GM23338 (cell line): ENCODE data around the gene CTNNA3. TPM values are rescaled to one million over a fixed set of nuclear protein-coding genes. Genes with fewer than 3 reads are reported as not detected.

Experiments used
- ATAC-seq: fragments of 200-7000 bp; cut with Tn5 transposase; 3 replicates; pipeline ENCODE4 v1.9.1; 2020
- DNase-seq: peaks from one replicate; pipeline ENCODE4 v3.0.0-alpha.2; 2015; ENCODE audit warnings: low spot score
- H2AFZ ChIP-seq: fragments of 200-600 bp; sonication (generic); 2 replicates; pipeline ENCODE4 v1.8.0; 2016; ENCODE audit warnings: antibody characterized with exemption, mild to moderate bottlenecking, moderate library complexity
- H3F3A ChIP-seq: fragments of 200-600 bp; sonication (generic); replicated peaks from 2 replicates; pipeline ENCODE4 v1.8.0; 2017; ENCODE audit warnings: antibody characterized with exemption, mixed run types, low read depth
- H3K27ac ChIP-seq: fragments of 200-600 bp; sonication (generic); 2 replicates; pipeline ENCODE4 v1.6.1; 2016; ENCODE audit warnings: low read depth
- H3K27me3 ChIP-seq: fragments of 200-600 bp; sonication (generic); 2 replicates; pipeline ENCODE4 v1.8.0; 2016; ENCODE audit warnings: mild to moderate bottlenecking, mixed run types, moderate library complexity; ENCODE audit not compliant: insufficient read depth
- H3K36me3 ChIP-seq: fragments of 200-600 bp; sonication (generic); 2 replicates; pipeline ENCODE4 v1.8.0; 2016; ENCODE audit warnings: mild to moderate bottlenecking; ENCODE audit not compliant: insufficient read depth
- H3K4me1 ChIP-seq: fragments of 200-600 bp; sonication (generic); 2 replicates; pipeline ENCODE4 v1.8.0; 2016; ENCODE audit warnings: mild to moderate bottlenecking, moderate library complexity; ENCODE audit not compliant: insufficient read depth
- H3K4me2 ChIP-seq: fragments of 200-600 bp; sonication (generic); 2 replicates; pipeline ENCODE4 v1.7.1; 2017; ENCODE audit warnings: mixed run types
- H3K4me3 ChIP-seq: fragments of 200-600 bp; sonication (generic); 2 replicates; pipeline ENCODE4 v1.6.1; 2016; ENCODE audit warnings: mixed run types
- H3K79me2 ChIP-seq: fragments of 200-600 bp; sonication (generic); replicated peaks from 2 replicates; pipeline ENCODE4 v1.8.0; 2017; ENCODE audit warnings: mild to moderate bottlenecking; ENCODE audit not compliant: insufficient read depth
- H3K9me2 ChIP-seq: fragments of 200-600 bp; sonication (generic); 2 replicates; pipeline ENCODE4 v1.8.0; 2017; ENCODE audit not compliant: insufficient read depth
- H4K20me1 ChIP-seq: fragments of 200-600 bp; sonication (generic); replicated peaks from 2 replicates; pipeline ENCODE4 v1.8.0; 2017; ENCODE audit warnings: mild to moderate bottlenecking; ENCODE audit not compliant: insufficient read depth
- H3K27ac Mint-ChIP-seq: 2 replicates; pipeline ENCODE4 v1.8.0; 2020; ENCODE audit warnings: inconsistent platforms, mild to moderate bottlenecking, moderate library complexity, mixed read lengths
- H3K27me3 Mint-ChIP-seq: 3 replicates; pipeline ENCODE4 v1.8.0; 2022; ENCODE audit warnings: low read depth, mild to moderate bottlenecking, moderate library complexity, mixed read lengths, inconsistent platforms; ENCODE audit not compliant: insufficient read depth, poor library complexity
- H3K36me3 Mint-ChIP-seq: 3 replicates; pipeline ENCODE4 v1.8.0; 2021; ENCODE audit warnings: low read depth, mild to moderate bottlenecking, inconsistent platforms, moderate library complexity, mixed read lengths
- H3K4me1 Mint-ChIP-seq: 3 replicates; pipeline ENCODE4 v1.8.0; 2020; ENCODE audit warnings: mild to moderate bottlenecking, inconsistent platforms, mixed read lengths
- H3K4me3 Mint-ChIP-seq: 3 replicates; pipeline ENCODE4 v1.8.0; 2021; ENCODE audit warnings: moderate library complexity, mild to moderate bottlenecking, inconsistent platforms, mixed read lengths
- H3K9me3 Mint-ChIP-seq: 3 replicates; pipeline ENCODE4 v1.8.0; 2020; ENCODE audit warnings: moderate library complexity, mild to moderate bottlenecking, inconsistent platforms, mixed read lengths
- CREB1 ChIP-seq: fragments of 250-450 bp; sonication (Bioruptor Pico); IDR thresholded peaks from 2 replicates; pipeline ENCODE4 v1.5.0; 2020; ENCODE audit warnings: low read depth, mild to moderate bottlenecking, moderate library complexity
- CTCF ChIP-seq, 2 experiments: fragments of 200-600 bp in 1 of 2; sonication (generic) in 1 of 2; conservative IDR thresholded peaks; 2 replicates each; pipeline versions ENCODE4 v1.5.1 to v1.6.1; 2016 to 2017; ENCODE audit warnings: antibody characterized with exemption in 2 of 2, low read depth in 2 of 2, mild to moderate bottlenecking in 2 of 2, moderate library complexity in 1 of 2
- ETS1 ChIP-seq: IDR thresholded peaks from 2 replicates; pipeline ENCODE4 v1.6.1; 2016; ENCODE audit warnings: antibody characterized with exemption
- EZH2 ChIP-seq: fragments of 200-600 bp; sonication (generic); IDR thresholded peaks from one replicate; pipeline ENCODE4 v1.8.0; 2017; ENCODE audit warnings: antibody characterized with exemption, mild to moderate bottlenecking, low read depth; ENCODE audit not compliant: unreplicated experiment
- EZH2phosphoT487 ChIP-seq: fragments of 200-600 bp; sonication (generic); IDR thresholded peaks from one replicate; pipeline ENCODE4 v1.8.1; 2018; ENCODE audit warnings: antibody characterized with exemption; ENCODE audit not compliant: unreplicated experiment
- JUNB ChIP-seq: IDR thresholded peaks from one replicate; pipeline ENCODE4 v1.6.1; 2016; ENCODE audit warnings: antibody characterized with exemption; ENCODE audit not compliant: unreplicated experiment
- NANOG ChIP-seq: IDR thresholded peaks from 2 replicates; pipeline ENCODE4 v1.6.1; 2016; ENCODE audit warnings: antibody characterized with exemption, borderline replicate concordance
- POLR2AphosphoS5 ChIP-seq: IDR thresholded peaks from 2 replicates; pipeline ENCODE4 v1.6.1; 2016; ENCODE audit warnings: antibody characterized with exemption, low read depth
- REST ChIP-seq: IDR thresholded peaks from one replicate; pipeline ENCODE4 v1.6.1; 2018; ENCODE audit warnings: antibody characterized with exemption; ENCODE audit not compliant: unreplicated experiment
- STAT1 ChIP-seq: IDR thresholded peaks from one replicate; pipeline ENCODE4 v1.6.1; 2016; ENCODE audit warnings: antibody characterized with exemption; ENCODE audit not compliant: unreplicated experiment
- ZNF114 ChIP-seq: fragments of 250-450 bp; sonication (Bioruptor Pico); IDR thresholded peaks from 2 replicates; pipeline ENCODE4 v1.5.0; 2020; ENCODE audit warnings: mild to moderate bottlenecking, moderate library complexity
- ZNF331 ChIP-seq: fragments of 250-450 bp; sonication (Bioruptor Pico); IDR thresholded peaks from 2 replicates; pipeline ENCODE4 v1.5.0; 2020; ENCODE audit warnings: low read depth, mild to moderate bottlenecking, moderate library complexity
- polyA plus RNA-seq: library from polyadenylated mRNA; unstranded; fragments of >200 nt; fragmentation: Nextera tagmentation; extraction: Ambion mirVana; gene quantifications from 2 replicates; pipeline ENCODE4 v1.2.1, GENCODE V29; 2016
- total RNA-seq: library from RNA; depleted of rRNA; stranded (reverse); fragments of >200 nt; shearing (Covaris generic); gene quantifications from 2 replicates; pipeline ENCODE4 v1.2.3, GENCODE V29; 2014

The CTNNA3 gene
- total and polyA plus RNA-seq, 2 experiments from 2014 or later: 0.71 to 3.3 TPM

GRCh38 chr10:66837990-66838389 is 858.0 kb downstream of the CTNNA3 start:
- no peak for TF ChIP-seq REST
- TF ChIP-seq ZNF331: no peak
- Mint-ChIP-seq H3K9me3 (no peaks in the 10 kb centered on the region), H3K4me3 (no peak overlapping the region), H3K4me1 (peaks cover 25% of the 10 kb centered on the region), H3K27ac (no peak overlapping the region), H3K27me3 (no peaks in the 10 kb centered on the region), H3K36me3 (no peaks in the 10 kb centered on the region)
- no peaks in the 10 kb centered on the region for H3F3A ChIP-seq
- H3K27me3 ChIP-seq: no peaks in the 10 kb centered on the region
- H4K20me1 ChIP-seq: no peaks in the 10 kb centered on the region
- no peak overlapping the region for H3K4me2 ChIP-seq
- H2AFZ ChIP-seq: no peak overlapping the region
- H3K79me2 ChIP-seq: no peaks in the 10 kb centered on the region
- H3K9me2 ChIP-seq: no peaks in the 10 kb centered on the region
- ATAC-seq (no peak), DNase-seq (no peak)
- no peaks in the 10 kb centered on the region for H3K36me3 ChIP-seq
- H3K4me3 ChIP-seq: no peak overlapping the region
- peaks cover 4% of the 10 kb centered on the region for H3K4me1 ChIP-seq
- no peak overlapping the region for H3K27ac ChIP-seq

- no peak overlapping the region for H3K27ac Mint-ChIP-seq
- H3K27me3 Mint-ChIP-seq: no peaks in the 10 kb centered on the region
- DNase-seq (no peak), ATAC-seq (no peak)
- H3K36me3 ChIP-seq: no peaks in the 10 kb centered on the region
- H3K27me3 ChIP-seq: no peaks in the 10 kb centered on the region
- no peak overlapping the region for H3K27ac ChIP-seq
- H3K4me1 ChIP-seq: peaks cover 4% of the 10 kb centered on the region
- H3K4me1 Mint-ChIP-seq: peaks cover 25% of the 10 kb centered on the region
- H3K79me2 ChIP-seq: no peaks in the 10 kb centered on the region
- no peaks in the 10 kb centered on the region for H3F3A ChIP-seq
- no peaks in the 10 kb centered on the region for H3K9me3 Mint-ChIP-seq
- no peak overlapping the region for H2AFZ ChIP-seq
- no peak overlapping the region for H3K4me2 ChIP-seq
- no peaks in the 10 kb centered on the region for H4K20me1 ChIP-seq
- H3K36me3 Mint-ChIP-seq: no peaks in the 10 kb centered on the region
- H3K9me2 ChIP-seq: no peaks in the 10 kb centered on the region
- no peak overlapping the region for H3K4me3 ChIP-seq
- no peak overlapping the region for H3K4me3 Mint-ChIP-seq
- TF ChIP-seq NANOG: no peak
- no peak for TF ChIP-seq ETS1
- TF ChIP-seq JUNB: no peak
- TF ChIP-seq CREB1 (CRISPR knock-in tag): no peak
- TF ChIP-seq STAT1: no peak
- no peak for TF ChIP-seq EZH2phosphoT487
- no peak for TF ChIP-seq CTCF (conservative IDR thresholded peaks at IDR 0.05; ENCODE audit: low read depth in 2 of 2)
- TF ChIP-seq ZNF331: no peak
- TF ChIP-seq EZH2: no peak
- TF ChIP-seq POLR2AphosphoS5: no peak
- no peak for TF ChIP-seq REST
- no peak for TF ChIP-seq ZNF114 (CRISPR knock-in tag)
These were observed 858.7 kb downstream of the CTNNA3 start for GRCh38 chr10:66837335-66837734.
